Measurements from ENCODE around the gene CTIF. TPM values are rescaled to one million over a fixed set of nuclear protein-coding genes. Genes with fewer than 3 reads are reported as not detected.

The CTIF gene
- total and polyA plus RNA-seq, 4 donors: 10.6 to 26.7 (median 12.3) TPM

GRCh38 chr18:48799724-48800315 lies 261.0 kb downstream of the CTIF start:
- H3K27me3 ChIP-seq (ENCODE audit: control insufficient read depth in 4 of 4, insufficient read depth in 4 of 4, low read length in 3 of 4): no peaks in the 10 kb centered on the region
- no peak for DNase-seq (ENCODE audit: low spot score)
- H3K9ac ChIP-seq (ENCODE audit: low read depth in 1 of 2, low read length in 2 of 2): no peak overlapping the region
- no peak for TF ChIP-seq RAD21 (IDR thresholded peaks at IDR 0.05)
- TF ChIP-seq SP1 (IDR thresholded peaks at IDR 0.05): no peak
- TF ChIP-seq RXRA (IDR thresholded peaks at IDR 0.05): no peak
- no peak for TF ChIP-seq CTCF (IDR thresholded peaks at IDR 0.05; ENCODE audit: low read depth, low read length, missing input control)
- no peak for TF ChIP-seq ATF3 (IDR thresholded peaks at IDR 0.05)
- no peak for TF ChIP-seq REST (IDR thresholded peaks at IDR 0.05)
- no peak for TF ChIP-seq ZBTB33 (IDR thresholded peaks at IDR 0.05)
- no peak for TF ChIP-seq NR2F2 (IDR thresholded peaks at IDR 0.05)
- TF ChIP-seq JUND (IDR thresholded peaks at IDR 0.05): no peak
- 97% methylated on average over 8 of the region's 8 CpGs for WGBS
- peaks cover 2 to 16% (median 5%) of the 10 kb centered on the region in 4 donors for H3K36me3 ChIP-seq (ENCODE audit: control insufficient read depth in 4 of 4, insufficient read depth in 3 of 4, low read depth in 1 of 4, low read length in 3 of 4)
- H3K4me3 ChIP-seq (ENCODE audit: low read depth in 1 of 3, low read length in 3 of 3): no peak overlapping the region
- H3K27ac ChIP-seq (ENCODE audit: low read depth in 1 of 2, low read length in 2 of 2): no peak overlapping the region
- H3K9me3 ChIP-seq (ENCODE audit: control insufficient read depth in 4 of 4, low read length in 3 of 4): no peaks in the 10 kb centered on the region
- H3K4me1 ChIP-seq (ENCODE audit: control insufficient read depth in 4 of 4, insufficient read depth in 4 of 4, low read length in 3 of 4): peaks cover 6 to 16% (median 12%) of the 10 kb centered on the region in 4 donors

- Histone ChIP-seq H3K4me3 (ENCODE audit: low read depth in 1 of 3, low read length in 3 of 3) (no peak overlapping the region), H3K9ac (ENCODE audit: low read depth in 1 of 2, low read length in 2 of 2) (no peak overlapping the region), H3K9me3 (ENCODE audit: control insufficient read depth in 4 of 4, low read length in 3 of 4) (no peaks in the 10 kb centered on the region), H3K36me3 (ENCODE audit: control insufficient read depth in 4 of 4, insufficient read depth in 3 of 4, low read depth in 1 of 4, low read length in 3 of 4) (peaks cover 2 to 16% (median 5%) of the 10 kb centered on the region in 4 donors), H3K4me1 (ENCODE audit: control insufficient read depth in 4 of 4, insufficient read depth in 4 of 4, low read length in 3 of 4) (peaks cover 6 to 16% (median 12%) of the 10 kb centered on the region in 4 donors), H3K27me3 (ENCODE audit: control insufficient read depth in 4 of 4, insufficient read depth in 4 of 4, low read length in 3 of 4) (no peaks in the 10 kb centered on the region), H3K27ac (ENCODE audit: low read depth in 1 of 2, low read length in 2 of 2) (peak overlapping the region in 1 of 2 donors; percentile 79)
- DNase-seq (ENCODE audit: low spot score): no peak
- WGBS: 95% methylated on average over 6 of the region's 6 CpGs
- TF ChIP-seq ATF3 (IDR thresholded peaks at IDR 0.05): no peak
- no peak for TF ChIP-seq YY1 (IDR thresholded peaks at IDR 0.05)
Measured at GRCh38 chr18:48800466-48800865, 261.6 kb downstream of the CTIF start.

Measured in liver (tissue), 9 donors.